Measurements from ENCODE around the gene HHAT.

DNA sequence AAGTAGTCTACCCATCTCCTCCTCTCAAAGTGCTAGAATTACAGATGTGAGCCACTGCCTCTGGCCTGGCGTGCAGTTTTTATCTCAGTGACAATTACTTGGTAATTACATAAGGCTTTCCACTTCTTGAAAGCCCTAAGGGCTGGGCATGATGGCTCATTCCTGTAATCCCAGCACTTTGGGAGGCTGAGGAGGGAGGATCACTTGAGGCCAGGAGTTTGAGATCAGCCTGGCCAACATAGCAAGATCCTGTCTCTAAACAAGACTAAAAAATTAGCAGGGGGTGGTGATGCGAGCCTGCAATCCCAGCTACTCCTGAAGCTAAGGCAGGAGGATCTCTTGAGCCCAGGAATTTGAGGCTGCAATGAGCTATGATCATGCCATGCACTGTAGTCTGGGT lies 7.7 kb downstream of the HHAT start:
- TF ChIP-seq, protein P1, sequence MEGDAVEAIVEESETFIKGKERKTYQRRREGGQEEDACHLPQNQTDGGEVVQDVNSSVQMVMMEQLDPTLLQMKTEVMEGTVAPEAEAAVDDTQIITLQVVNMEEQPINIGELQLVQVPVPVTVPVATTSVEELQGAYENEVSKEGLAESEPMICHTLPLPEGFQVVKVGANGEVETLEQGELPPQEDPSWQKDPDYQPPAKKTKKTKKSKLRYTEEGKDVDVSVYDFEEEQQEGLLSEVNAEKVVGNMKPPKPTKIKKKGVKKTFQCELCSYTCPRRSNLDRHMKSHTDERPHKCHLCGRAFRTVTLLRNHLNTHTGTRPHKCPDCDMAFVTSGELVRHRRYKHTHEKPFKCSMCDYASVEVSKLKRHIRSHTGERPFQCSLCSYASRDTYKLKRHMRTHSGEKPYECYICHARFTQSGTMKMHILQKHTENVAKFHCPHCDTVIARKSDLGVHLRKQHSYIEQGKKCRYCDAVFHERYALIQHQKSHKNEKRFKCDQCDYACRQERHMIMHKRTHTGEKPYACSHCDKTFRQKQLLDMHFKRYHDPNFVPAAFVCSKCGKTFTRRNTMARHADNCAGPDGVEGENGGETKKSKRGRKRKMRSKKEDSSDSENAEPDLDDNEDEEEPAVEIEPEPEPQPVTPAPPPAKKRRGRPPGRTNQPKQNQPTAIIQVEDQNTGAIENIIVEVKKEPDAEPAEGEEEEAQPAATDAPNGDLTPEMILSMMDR (IDR thresholded peaks at IDR 0.05; ENCODE audit: low read length) = no peak
- TF ChIP-seq EZH2 (optimal IDR thresholded peaks at IDR 0.05; ENCODE audit: low read depth, low read length) (no peak), EZH2phosphoT487 (IDR thresholded peaks at IDR 0.05; ENCODE audit: low read length) (no peak)

All from MM.1S (cell line).